Spleen (tissue), 11 donors: ENCODE results near the gene FSTL4. TPM values are rescaled to one million over a fixed set of nuclear protein-coding genes. Genes with fewer than 3 reads are reported as not detected.

ENCODE experiments used
- DNase-seq: peaks from one replicate; pipeline ENCODE4 v3.0.0-alpha.2; 2020
- H3K27ac ChIP-seq, 8 donors: fragments of 200-600 bp; sonication (generic) in 7 of 8; 1 replicate in 4 of 8; 2 replicates in 4 of 8; pipeline versions ENCODE4 v1.5.0 to v1.8.0; 2016 to 2021; ENCODE audit warnings: inconsistent platforms in 4 of 8, mild to moderate bottlenecking in 4 of 8, moderate library complexity in 1 of 8
- H3K27me3 ChIP-seq, 7 donors: fragments of 200-600 bp; sonication (generic) in 6 of 7; replicated peaks in 1 of 7; 1 replicate in 4 of 7; 2 replicates in 3 of 7; pipeline versions ENCODE4 v1.5.0 to v1.8.0; 2016 to 2021; ENCODE audit warnings: inconsistent platforms in 3 of 7, mild to moderate bottlenecking in 1 of 7
- H3K36me3 ChIP-seq, 6 donors: fragments of 200-600 bp; sonication (generic) in 5 of 6; 1 replicate in 4 of 6; 2 replicates in 2 of 6; pipeline versions ENCODE4 v1.5.0 to v1.8.0; 2016 to 2021; ENCODE audit warnings: inconsistent platforms in 2 of 6
- H3K4me1 ChIP-seq, 6 donors: fragments of 200-600 bp; sonication (generic) in 5 of 6; 1 replicate in 3 of 6; 2 replicates in 3 of 6; pipeline versions ENCODE4 v1.5.0 to v1.8.0; 2016 to 2021; ENCODE audit warnings: inconsistent platforms in 3 of 6
- H3K4me3 ChIP-seq, 8 donors: fragments of 200-600 bp; sonication (generic) in 7 of 8; 1 replicate in 4 of 8; 2 replicates in 4 of 8; pipeline versions ENCODE4 v1.5.0 to v1.8.0; 2016 to 2021; ENCODE audit warnings: inconsistent platforms in 4 of 8, mild to moderate bottlenecking in 4 of 8, moderate library complexity in 2 of 8
- H3K9me3 ChIP-seq, 8 donors: fragments of 200-600 bp; sonication (generic) in 7 of 8; 1 replicate in 4 of 8; 2 replicates in 4 of 8; pipeline versions ENCODE4 v1.5.0 to v1.8.0; 2016 to 2021; ENCODE audit warnings: inconsistent platforms in 4 of 8
- CTCF ChIP-seq, 11 experiments: fragments of 200-600 bp in 7 of 11; fragments of 450-650 bp in 4 of 11; sonication (generic) in 4 of 11; IDR thresholded peaks in 8 of 11; conservative IDR thresholded peaks in 3 of 11; 1 replicate in 7 of 11; 2 replicates in 4 of 11; pipeline versions ENCODE4 v1.4.0 to v1.8.0; 2016 to 2021; ENCODE audit warnings: antibody characterized with exemption in 11 of 11, inconsistent platforms in 4 of 11, mild to moderate bottlenecking in 1 of 11
- POLR2A ChIP-seq, 3 donors: fragments of 450-650 bp; IDR thresholded peaks; one replicate each; pipeline ENCODE4 v1.5.1; 2017; ENCODE audit warnings: antibody characterized with exemption in 3 of 3, mild to moderate bottlenecking in 1 of 3
- POLR2AphosphoS5 ChIP-seq, 3 donors: sonication (generic); formaldehyde crosslinking; IDR thresholded peaks; one replicate each; pipeline ENCODE4 v1.5.1; 2017; ENCODE audit warnings: antibody characterized with exemption in 3 of 3
- WGBS, 5 donors: extraction: QIAGEN DNeasy Blood & Tissue Kit in 3 of 5; methylation state at CpG; one replicate each; pipeline versions ENCODE4 v1.1.5 to v1.1.7; 2013 to 2018; 5-methylcytosine and 5-hydroxymethylcytosine counted together
- intact Hi-C: fragments of 100-400 bp; cut with DNase I; formaldehyde crosslinking; loops from one replicate; pipeline ENCODE4 v1.15.0; 2023; ENCODE audit warnings: low total_unique reads
- polyA plus RNA-seq, 3 donors: library from polyadenylated mRNA; stranded (reverse); fragments of 200-250 nt; gene quantifications; one replicate each; pipeline ENCODE4 v1.2.1, GENCODE V29; 2013
- total RNA-seq, 7 donors: library from RNA; depleted of rRNA in 3 of 7; stranded (reverse); fragments of >200 nt in 3 of 7; fragmentation: NEBNext Ultra II Directional in 4 of 7; extraction: Animal tissue kit (Norgen Biotek cat#: 25700) in 4 of 7; gene quantifications; one replicate each; pipeline versions ENCODE4 v1.1.0 to v1.2.1, GENCODE V29; 2016 to 2021
- donor health status: healthy with polysubstance abuse.
- donor health status: DM: no; HTN: no; CAD: no; lungs with moderate emphysema.
- donor health status: DM: no; HTN: no; CAD: no.
- donor health status: Bipolar disorder and iron deficiency.
- donor health status: healthy.
- donor health status: DM: no; HTN: no; CAD: no.
- donor health status: DM: yes; HTN: yes; CAD: no.

The FSTL4 gene
- total and polyA plus RNA-seq, 10 donors = under 0.01 to 1.0 (median 0.37) TPM; not detected in 4

GRCh38 chr5:133464013-133464412 lies 148.3 kb downstream of the FSTL4 start:
- TF ChIP-seq CTCF (IDR thresholded peaks at IDR 0.05 in 8 of 11, conservative IDR thresholded peaks at IDR 0.05 in 3 of 11) (no peak), POLR2A (IDR thresholded peaks at IDR 0.05) (no peak), POLR2AphosphoS5 (IDR thresholded peaks at IDR 0.05) (no peak)
- H3K36me3 ChIP-seq = no peaks in the 10 kb centered on the region
- no peaks in the 10 kb centered on the region for H3K27me3 ChIP-seq
- H3K27ac ChIP-seq = no peak overlapping the region
- no peaks in the 10 kb centered on the region for H3K4me1 ChIP-seq
- H3K4me3 ChIP-seq = no peak overlapping the region
- H3K9me3 ChIP-seq = no peaks in the 10 kb centered on the region
- intact Hi-C loops = no loop called here
- 90 to 95% (median 93%) methylated on average over 6 of the region's 6 CpGs for WGBS, 5 donors
- DNase-seq = peak; percentile 50

GRCh38 chr5:133461796-133462516 lies 150.4 kb downstream of the FSTL4 start:
- TF ChIP-seq CTCF (IDR thresholded peaks at IDR 0.05 in 8 of 11, conservative IDR thresholded peaks at IDR 0.05 in 3 of 11) = no peak
- TF ChIP-seq POLR2AphosphoS5 (IDR thresholded peaks at IDR 0.05) = no peak
- no peak for TF ChIP-seq POLR2A (IDR thresholded peaks at IDR 0.05)
- Histone ChIP-seq H3K4me3 (no peak overlapping the region), H3K27ac (no peak overlapping the region), H3K27me3 (no peaks in the 10 kb centered on the region), H3K4me1 (no peaks in the 10 kb centered on the region), H3K9me3 (no peaks in the 10 kb centered on the region), H3K36me3 (no peaks in the 10 kb centered on the region)
- DNase-seq = no peak
- intact Hi-C loops = no loop called here
- WGBS, 5 donors = 88 to 96% (median 92%) methylated on average over 5 of the region's 5 CpGs

- Histone ChIP-seq H3K4me1 (no peaks in the 10 kb centered on the region), H3K9me3 (no peaks in the 10 kb centered on the region), H3K27me3 (no peaks in the 10 kb centered on the region), H3K27ac (no peak overlapping the region), H3K4me3 (no peak overlapping the region), H3K36me3 (no peaks in the 10 kb centered on the region)
- TF ChIP-seq POLR2A (IDR thresholded peaks at IDR 0.05) (no peak), CTCF (IDR thresholded peaks at IDR 0.05 in 8 of 11, conservative IDR thresholded peaks at IDR 0.05 in 3 of 11) (peak in 6 of 11 experiments; percentile 31 to 47 (median 41))
- DNase-seq = no peak
- intact Hi-C loops = no loop called here
- 67 to 74% (median 69%) methylated on average over 12 of the region's 12 CpGs for WGBS, 5 donors
Measured at GRCh38 chr5:133460172-133460758, 152.1 kb downstream of the FSTL4 start.

GRCh38 chr5:133459474-133460160 lies 152.7 kb downstream of the FSTL4 start:
- 68 to 77% (median 69%) methylated on average over 7 of the region's 7 CpGs for WGBS, 5 donors
- TF ChIP-seq POLR2AphosphoS5 (IDR thresholded peaks at IDR 0.05) (no peak), CTCF (IDR thresholded peaks at IDR 0.05 in 8 of 11, conservative IDR thresholded peaks at IDR 0.05 in 3 of 11) (no peak), POLR2A (IDR thresholded peaks at IDR 0.05) (no peak)

More at GRCh38 chr5:133459474-133460160, 152.7 kb downstream of the FSTL4 start:
- intact Hi-C loops = no loop called here
- no peak for DNase-seq
- no peak overlapping the region for H3K4me3 ChIP-seq
- no peaks in the 10 kb centered on the region for H3K27me3 ChIP-seq
- H3K27ac ChIP-seq = no peak overlapping the region
- no peaks in the 10 kb centered on the region for H3K36me3 ChIP-seq
- no peaks in the 10 kb centered on the region for H3K9me3 ChIP-seq
- no peaks in the 10 kb centered on the region for H3K4me1 ChIP-seq
